HUES6 (cell line): ENCODE results near the gene LRRC4.
A peak's percentile ranks its signal among the peaks of the same experiment; 100 is the strongest.

Experiments
- H3K27ac ChIP-seq: 2 replicates; pipeline ENCODE4 v1.7.0; 2013; ENCODE audit warnings: low read depth, mild to moderate bottlenecking, low read length, inconsistent platforms
- H3K27me3 ChIP-seq: 2 replicates; pipeline ENCODE4 v1.6.1; 2013; ENCODE audit warnings: low read length; ENCODE audit not compliant: control insufficient read depth, insufficient read depth
- H3K36me3 ChIP-seq: 2 replicates; pipeline ENCODE4 v1.6.1; 2013; ENCODE audit warnings: low read length; ENCODE audit not compliant: control insufficient read depth, insufficient read depth
- H3K4me1 ChIP-seq: 2 replicates; pipeline ENCODE4 v1.6.1; 2013; ENCODE audit warnings: low read length; ENCODE audit not compliant: control insufficient read depth, insufficient read depth
- H3K4me3 ChIP-seq: 2 replicates; pipeline ENCODE4 v1.5.1; 2013; ENCODE audit warnings: low read depth, low read length
- H3K9ac ChIP-seq: one replicate; pipeline ENCODE4 v1.6.1; 2013; ENCODE audit warnings: mild to moderate bottlenecking, low read length
- H3K9me3 ChIP-seq: 2 replicates; pipeline ENCODE4 v1.6.1; 2013; ENCODE audit warnings: low read depth, low read length; ENCODE audit not compliant: control insufficient read depth, insufficient read depth

The LRRC4 gene

GRCh38 chr7:127995156-127995880, 35.9 kb downstream of the LRRC4 start:
- Histone ChIP-seq H3K36me3 (peaks cover 42% of the 10 kb centered on the region), H3K9ac (no peak overlapping the region), H3K4me3 (no peak overlapping the region), H3K4me1 (peaks cover 32% of the 10 kb centered on the region), H3K27ac (0 out of 2 replicates have a peak overlapping the region, but pooled peaks have one; percentile 6), H3K27me3 (no peaks in the 10 kb centered on the region), H3K9me3 (no peaks in the 10 kb centered on the region)

- Histone ChIP-seq H3K9ac (no peak overlapping the region), H3K27me3 (no peaks in the 10 kb centered on the region), H3K4me1 (peaks cover 32% of the 10 kb centered on the region), H3K9me3 (no peaks in the 10 kb centered on the region), H3K4me3 (no peak overlapping the region), H3K36me3 (peaks cover 39% of the 10 kb centered on the region), H3K27ac (no peak overlapping the region)
These were observed 37.2 kb downstream of the LRRC4 start for GRCh38 chr7:127993987-127994386.

GRCh38 chr7:127993317-127993716, 37.9 kb downstream of the LRRC4 start:
- Histone ChIP-seq H3K27me3 (no peaks in the 10 kb centered on the region), H3K4me3 (no peak overlapping the region), H3K9ac (no peak overlapping the region), H3K9me3 (no peaks in the 10 kb centered on the region), H3K4me1 (peaks cover 32% of the 10 kb centered on the region), H3K36me3 (peaks cover 39% of the 10 kb centered on the region), H3K27ac (no peak overlapping the region)

GRCh38 chr7:127988751-127989150, 42.5 kb downstream of the LRRC4 start:
- peaks cover 2% of the 10 kb centered on the region for H3K4me1 ChIP-seq
- no peaks in the 10 kb centered on the region for H3K9me3 ChIP-seq

GRCh38 chr7:127986581-127987521, 44.4 kb downstream of the LRRC4 start:
- Histone ChIP-seq H3K9me3 (no peaks in the 10 kb centered on the region), H3K27ac (no peak overlapping the region), H3K4me3 (no peak overlapping the region), H3K27me3 (no peaks in the 10 kb centered on the region), H3K4me1 (no peaks in the 10 kb centered on the region; the same call in none of the 2 replicates), H3K9ac (no peak overlapping the region), H3K36me3 (peaks cover 14% of the 10 kb centered on the region)

More at GRCh38 chr7:127988751-127989150, 42.5 kb downstream of the LRRC4 start:
- Histone ChIP-seq H3K9ac (no peak overlapping the region), H3K27me3 (no peaks in the 10 kb centered on the region), H3K27ac (no peak overlapping the region), H3K4me3 (no peak overlapping the region), H3K36me3 (peaks cover 30% of the 10 kb centered on the region)

- Histone ChIP-seq H3K27me3 (no peaks in the 10 kb centered on the region), H3K36me3 (no peaks in the 10 kb centered on the region), H3K4me3 (no peak overlapping the region), H3K4me1 (no peaks in the 10 kb centered on the region; the same call in none of the 2 replicates), H3K9me3 (peaks cover 5% of the 10 kb centered on the region), H3K9ac (no peak overlapping the region), H3K27ac (no peak overlapping the region)
These were observed 47.4 kb downstream of the LRRC4 start for GRCh38 chr7:127983804-127984332.

DNA sequence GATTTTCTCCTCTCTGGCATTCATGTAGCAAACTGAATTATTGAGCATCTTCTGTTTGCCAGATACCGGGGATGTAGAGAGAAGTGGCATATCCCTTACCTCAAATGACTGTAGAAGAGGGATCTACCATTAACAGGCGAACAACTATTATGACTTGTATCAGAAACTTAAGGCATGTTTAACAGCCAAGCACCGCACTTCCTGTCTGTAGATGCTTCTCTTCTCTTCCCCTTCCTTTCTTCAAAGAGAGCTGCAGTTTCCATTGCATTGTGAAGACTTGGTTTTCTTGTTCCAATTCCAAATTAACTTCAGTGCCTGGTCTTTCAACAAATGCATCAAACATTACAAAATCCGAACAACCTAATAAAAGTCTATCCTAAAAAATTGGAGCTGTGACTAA, 49.3 kb downstream of the LRRC4 start:
- Histone ChIP-seq H3K9ac (no peak overlapping the region), H3K9me3 (peaks cover 17% of the 10 kb centered on the region), H3K36me3 (peaks cover 7% of the 10 kb centered on the region), H3K27me3 (no peaks in the 10 kb centered on the region), H3K4me3 (no peak overlapping the region), H3K27ac (no peak overlapping the region), H3K4me1 (no peaks in the 10 kb centered on the region; the same call in none of the 2 replicates)

- no peak overlapping the region for H3K9ac ChIP-seq
- H3K36me3 ChIP-seq = peaks cover 12% of the 10 kb centered on the region
- no peak overlapping the region for H3K27ac ChIP-seq
- H3K4me3 ChIP-seq = no peak overlapping the region
- H3K9me3 ChIP-seq = peaks cover 17% of the 10 kb centered on the region
- H3K27me3 ChIP-seq = no peaks in the 10 kb centered on the region
- H3K4me1 ChIP-seq = no peaks in the 10 kb centered on the region; the same call in 1 of the 2 replicates
These were observed 50.3 kb downstream of the LRRC4 start for GRCh38 chr7:127980901-127981300.

- peaks cover 12% of the 10 kb centered on the region for H3K36me3 ChIP-seq
- no peak overlapping the region for H3K4me3 ChIP-seq
These were observed 51.5 kb downstream of the LRRC4 start for GRCh38 chr7:127979728-127980126.

DNA sequence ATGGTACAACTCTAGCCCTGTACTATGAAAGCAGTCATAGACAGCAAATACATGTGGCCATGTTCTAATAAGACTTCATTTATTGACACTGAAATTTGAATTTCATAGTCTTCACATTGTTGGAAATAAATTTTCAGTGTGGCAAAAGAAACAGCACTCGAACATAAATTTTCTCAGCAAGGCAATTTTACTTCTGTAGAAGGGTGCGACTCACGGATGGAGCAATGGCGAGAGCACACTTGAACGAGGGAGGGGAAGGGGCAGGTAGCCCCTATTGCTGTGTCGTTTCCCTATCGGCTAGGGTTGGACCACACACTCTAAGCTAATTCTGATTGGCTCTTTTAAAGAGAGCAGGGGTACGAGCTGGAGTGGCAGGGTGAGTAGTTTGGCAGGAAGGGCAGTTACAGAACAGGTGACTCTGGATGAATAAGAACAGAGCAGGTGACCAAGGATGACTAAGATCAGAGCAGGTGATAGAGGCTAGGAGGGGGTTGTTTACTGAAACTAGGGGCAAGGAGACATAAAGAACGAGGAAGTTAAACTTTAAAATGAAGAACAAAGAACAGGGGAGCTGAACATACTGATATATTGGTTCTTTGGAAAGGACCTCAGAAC, 52.0 kb downstream of the LRRC4 start:
- Histone ChIP-seq H3K4me3 (no peak overlapping the region), H3K36me3 (peaks cover 12% of the 10 kb centered on the region), H3K4me1 (no peaks in the 10 kb centered on the region; the same call in 1 of the 2 replicates), H3K27me3 (no peaks in the 10 kb centered on the region), H3K9me3 (peaks cover 17% of the 10 kb centered on the region), H3K9ac (no peak overlapping the region), H3K27ac (no peak overlapping the region)

More at GRCh38 chr7:127979728-127980126, 51.5 kb downstream of the LRRC4 start:
- Histone ChIP-seq H3K27ac (no peak overlapping the region), H3K9ac (no peak overlapping the region), H3K27me3 (no peaks in the 10 kb centered on the region), H3K9me3 (peaks cover 17% of the 10 kb centered on the region), H3K4me1 (no peaks in the 10 kb centered on the region; the same call in 1 of the 2 replicates)
